Prostate gland (tissue), 2 donors: ENCODE results near the gene FMC1.

Experiments
- POLR2A ChIP-seq: fragments of 450-650 bp; IDR thresholded peaks from one replicate; pipeline ENCODE4 v1.6.1; 2016; ENCODE audit warnings: antibody characterized with exemption, mild to moderate bottlenecking
- POLR2AphosphoS5 ChIP-seq: sonication (generic); formaldehyde crosslinking; IDR thresholded peaks from one replicate; pipeline ENCODE4 v1.6.1; 2017; ENCODE audit warnings: antibody characterized with exemption
- TF ChIP-seq, protein P1 (sequence below), 4 experiments: fragments of 200-600 bp in 2 of 4; fragments of 450-650 bp in 2 of 4; sonication (generic) in 2 of 4; IDR thresholded peaks; 1 replicate in 3 of 4; 2 replicates in 1 of 4; pipeline ENCODE4 v1.5.1; 2016 to 2019; ENCODE audit warnings: antibody characterized with exemption in 4 of 4, mild to moderate bottlenecking in 2 of 4, moderate library complexity in 2 of 4

DNA sequence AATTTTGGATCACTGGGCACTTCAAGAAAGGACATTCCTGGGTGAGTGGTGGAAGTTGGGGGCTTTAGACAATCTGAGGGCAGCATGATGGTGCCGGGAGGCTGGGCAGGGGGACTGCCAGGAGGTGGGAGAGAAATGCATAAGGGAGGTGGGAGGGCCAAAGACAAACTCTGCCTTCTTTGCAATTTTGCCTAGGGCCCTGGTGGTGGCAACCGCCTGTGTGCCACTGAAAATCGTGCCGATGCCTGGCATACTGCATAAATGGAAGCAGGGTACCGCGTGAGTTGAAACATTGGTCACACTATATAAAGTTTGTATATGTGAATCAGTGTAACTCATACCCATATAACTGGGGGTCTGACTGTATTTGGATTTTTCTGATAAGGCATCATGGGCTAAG, 21.8 kb downstream of the FMC1 start:
- TF ChIP-seq, protein P1, sequence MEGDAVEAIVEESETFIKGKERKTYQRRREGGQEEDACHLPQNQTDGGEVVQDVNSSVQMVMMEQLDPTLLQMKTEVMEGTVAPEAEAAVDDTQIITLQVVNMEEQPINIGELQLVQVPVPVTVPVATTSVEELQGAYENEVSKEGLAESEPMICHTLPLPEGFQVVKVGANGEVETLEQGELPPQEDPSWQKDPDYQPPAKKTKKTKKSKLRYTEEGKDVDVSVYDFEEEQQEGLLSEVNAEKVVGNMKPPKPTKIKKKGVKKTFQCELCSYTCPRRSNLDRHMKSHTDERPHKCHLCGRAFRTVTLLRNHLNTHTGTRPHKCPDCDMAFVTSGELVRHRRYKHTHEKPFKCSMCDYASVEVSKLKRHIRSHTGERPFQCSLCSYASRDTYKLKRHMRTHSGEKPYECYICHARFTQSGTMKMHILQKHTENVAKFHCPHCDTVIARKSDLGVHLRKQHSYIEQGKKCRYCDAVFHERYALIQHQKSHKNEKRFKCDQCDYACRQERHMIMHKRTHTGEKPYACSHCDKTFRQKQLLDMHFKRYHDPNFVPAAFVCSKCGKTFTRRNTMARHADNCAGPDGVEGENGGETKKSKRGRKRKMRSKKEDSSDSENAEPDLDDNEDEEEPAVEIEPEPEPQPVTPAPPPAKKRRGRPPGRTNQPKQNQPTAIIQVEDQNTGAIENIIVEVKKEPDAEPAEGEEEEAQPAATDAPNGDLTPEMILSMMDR (IDR thresholded peaks at IDR 0.05), result no peak
- TF ChIP-seq POLR2A, result no peak
- TF ChIP-seq POLR2AphosphoS5, result no peak
